Caco-2 (cell line): ENCODE results near the gene LRRC15. TPM values are rescaled to one million over a fixed set of nuclear protein-coding genes. Genes with fewer than 3 reads are reported as not detected.

Experiments used
- BruUV-seq: library from RNA; stranded (reverse); fragments of 400-500 nt; replicated peaks from 2 replicates; lab custom pipeline; 2021; lab: Mats Ljungman, UMichigan
- CTCF ChIA-PET: fragments of 300-600 bp; sonication (Branson Sonifier 250); formaldehyde crosslinking; loops from one replicate; lab custom pipeline; 2022; ENCODE audit warnings: antibody characterized with exemption; lab: Charles Lee
- POLR2A ChIA-PET: fragments of 300-600 bp; sonication (Branson Sonifier 250); formaldehyde crosslinking; loops from one replicate; lab custom pipeline; 2022; ENCODE audit warnings: antibody characterized with exemption; lab: Charles Lee
- DNase-seq, 2 experiments: peaks; one replicate each; pipeline versions ENCODE4 v3.0.0 to v3.0.0-alpha.2; 2020 to 2022
- H3K27me3 ChIP-seq: replicated peaks from 2 replicates; pipeline ENCODE4 v1.6.0; 2011; ENCODE audit warnings: low read length; ENCODE audit not compliant: control insufficient read depth, insufficient read depth
- H3K36me3 ChIP-seq: 2 replicates; pipeline ENCODE4 v1.5.1; 2011; ENCODE audit warnings: low read length; ENCODE audit not compliant: control insufficient read depth, insufficient read depth
- H3K4me1 ChIP-seq: fragments of 250-450 bp; sonication (Bioruptor Pico); 2 replicates; pipeline ENCODE4 v1.5.1; 2020; ENCODE audit warnings: mild to moderate bottlenecking
- H3K4me3 ChIP-seq: 2 replicates; pipeline ENCODE4 v1.5.1; 2011; ENCODE audit warnings: low read depth, mild to moderate bottlenecking, control low read depth, low read length
- H3K9me3 ChIP-seq: fragments of 250-450 bp; sonication (Bioruptor Pico); 2 replicates; pipeline ENCODE4 v1.5.1; 2020; ENCODE audit warnings: mild to moderate bottlenecking, moderate library complexity
- H3K27ac Mint-ChIP-seq: one replicate; pipeline ENCODE4 v1.8.0; 2022; ENCODE audit warnings: mixed read lengths; ENCODE audit not compliant: unreplicated experiment
- H3K27me3 Mint-ChIP-seq: one replicate; pipeline ENCODE4 v1.8.0; 2022; ENCODE audit warnings: mixed read lengths; ENCODE audit not compliant: insufficient read depth, unreplicated experiment
- H3K36me3 Mint-ChIP-seq: one replicate; pipeline ENCODE4 v1.8.0; 2022; ENCODE audit warnings: mild to moderate bottlenecking, mixed read lengths; ENCODE audit not compliant: insufficient read depth, unreplicated experiment
- H3K4me1 Mint-ChIP-seq: one replicate; pipeline ENCODE4 v1.8.0; 2022; ENCODE audit warnings: low read depth, mixed read lengths; ENCODE audit not compliant: unreplicated experiment
- H3K4me3 Mint-ChIP-seq: one replicate; pipeline ENCODE4 v1.8.0; 2022; ENCODE audit warnings: mild to moderate bottlenecking, moderate library complexity, mixed read lengths; ENCODE audit not compliant: unreplicated experiment
- H3K9me3 Mint-ChIP-seq: one replicate; pipeline ENCODE4 v1.8.0; 2022; ENCODE audit warnings: mixed read lengths; ENCODE audit not compliant: unreplicated experiment
- CTCF ChIP-seq, 2 experiments: fragments of 200-600 bp in 1 of 2; IDR thresholded peaks; 1 replicate in 1 of 2; 2 replicates in 1 of 2; pipeline versions ENCODE4 v1.5.1 to v1.8.0; 2011 to 2022; ENCODE audit warnings: antibody characterized with exemption in 1 of 2, control low read depth in 1 of 2, inconsistent platforms in 1 of 2, low read depth in 1 of 2, low read length in 1 of 2, mild to moderate bottlenecking in 1 of 2, moderate library complexity in 1 of 2; ENCODE audit not compliant: insufficient read depth in 1 of 2, severe bottlenecking in 1 of 2, unreplicated experiment in 1 of 2
- intact Hi-C: fragments of 100-400 bp; cut with micrococcal nuclease; formaldehyde crosslinking; loops from one replicate; pipeline ENCODE4 v1.10.0; 2022; ENCODE audit not compliant: unreplicated experiment
- total RNA-seq: library from RNA; stranded (reverse); gene quantifications from 2 replicates; pipeline ENCODE4 v1.2.3, GENCODE V29; 2022

LRRC15 gene
- total RNA-seq, 1 experiment from 2014 or later: 0.09 TPM

DNA sequence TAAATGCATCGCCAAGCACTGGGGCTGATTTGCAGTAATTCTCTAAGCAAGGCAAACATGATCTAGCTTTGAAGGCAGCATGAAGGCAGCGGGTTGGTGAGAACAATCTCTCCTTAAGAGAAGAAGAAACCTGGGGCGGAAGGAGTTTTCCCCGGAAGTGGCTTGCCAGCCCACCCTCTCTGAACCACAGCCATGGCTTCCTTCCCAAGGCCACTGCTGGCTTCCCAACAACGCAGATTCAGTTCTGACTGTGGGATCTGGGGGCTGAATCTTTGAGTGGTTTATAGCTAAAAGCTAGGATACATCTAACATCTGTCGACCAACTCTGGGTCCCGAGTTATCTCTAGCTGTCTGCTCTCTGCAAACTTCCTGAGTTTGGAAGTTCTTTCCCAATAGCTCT, 14.2 kb downstream of the LRRC15 start:
- Mint-ChIP-seq H3K27ac (no peak overlapping the region), H3K9me3 (no peaks in the 10 kb centered on the region), H3K36me3 (no peaks in the 10 kb centered on the region), H3K27me3 (no peaks in the 10 kb centered on the region), H3K4me3 (no peak overlapping the region), H3K4me1 (no peaks in the 10 kb centered on the region)
- CTCF ChIA-PET: no interaction called here
- Histone ChIP-seq H3K36me3 (no peaks in the 10 kb centered on the region), H3K27me3 (no peaks in the 10 kb centered on the region), H3K4me1 (no peaks in the 10 kb centered on the region), H3K9me3 (no peaks in the 10 kb centered on the region), H3K4me3 (no peak overlapping the region)
- no peak for DNase-seq
- intact Hi-C loops: no loop called here
- no TSS peak for BruUV-seq
- TF ChIP-seq CTCF (IDR thresholded peaks at IDR 0.05; ENCODE audit: insufficient read depth in 1 of 2, low read depth in 1 of 2, low read length in 1 of 2, severe bottlenecking in 1 of 2, unreplicated experiment in 1 of 2): no peak
- POLR2A ChIA-PET: no interaction called here

GRCh38 chr3:194354315-194354714, 15.2 kb downstream of the LRRC15 start:
- Histone ChIP-seq H3K4me3 (no peak overlapping the region), H3K27me3 (no peaks in the 10 kb centered on the region), H3K9me3 (no peaks in the 10 kb centered on the region), H3K4me1 (no peaks in the 10 kb centered on the region), H3K36me3 (no peaks in the 10 kb centered on the region)
- no peak for DNase-seq
- TF ChIP-seq CTCF (IDR thresholded peaks at IDR 0.05; ENCODE audit: insufficient read depth in 1 of 2, low read depth in 1 of 2, low read length in 1 of 2, severe bottlenecking in 1 of 2, unreplicated experiment in 1 of 2): no peak
- Mint-ChIP-seq H3K9me3 (no peaks in the 10 kb centered on the region), H3K36me3 (no peaks in the 10 kb centered on the region), H3K27me3 (no peaks in the 10 kb centered on the region), H3K27ac (no peak overlapping the region), H3K4me1 (no peaks in the 10 kb centered on the region), H3K4me3 (no peak overlapping the region)
- CTCF ChIA-PET: no interaction called here
- intact Hi-C loops: no loop called here
- POLR2A ChIA-PET: no interaction called here
- no TSS peak for BruUV-seq

GRCh38 chr3:194352667-194353246, 16.8 kb downstream of the LRRC15 start:
- CTCF ChIA-PET: no interaction called here
- TF ChIP-seq CTCF (IDR thresholded peaks at IDR 0.05; ENCODE audit: insufficient read depth in 1 of 2, low read depth in 1 of 2, low read length in 1 of 2, severe bottlenecking in 1 of 2, unreplicated experiment in 1 of 2): no peak
- H3K4me1 ChIP-seq: no peaks in the 10 kb centered on the region
- intact Hi-C loops: no loop called here
- no peaks in the 10 kb centered on the region for H3K27me3 ChIP-seq
- Mint-ChIP-seq H3K27ac (no peak overlapping the region), H3K4me1 (no peaks in the 10 kb centered on the region), H3K4me3 (no peak overlapping the region), H3K36me3 (no peaks in the 10 kb centered on the region), H3K27me3 (no peaks in the 10 kb centered on the region), H3K9me3 (no peaks in the 10 kb centered on the region)
- no TSS peak for BruUV-seq
- POLR2A ChIA-PET: no interaction called here
- no peaks in the 10 kb centered on the region for H3K36me3 ChIP-seq
- no peaks in the 10 kb centered on the region for H3K9me3 ChIP-seq
- H3K4me3 ChIP-seq: no peak overlapping the region
- no peak for DNase-seq
